Peyer's patch (tissue), 4 donors: ENCODE results near the gene KREMEN1. TPM values are rescaled to one million over a fixed set of nuclear protein-coding genes. Genes with fewer than 3 reads are reported as not detected.
A peak's percentile ranks its signal among the peaks of the same experiment; 100 is the strongest.
"Not testable (repeated sequence)": the region's sequence is repeated elsewhere in the genome, so short reads cannot be mapped to it uniquely, and the experiment has no call there.

ENCODE experiments used
- DNase-seq, 3 donors: peaks; one replicate each; pipeline ENCODE4 v3.0.0-alpha.2; 2017 to 2019
- H3K27ac ChIP-seq, 4 donors: fragments of 200-600 bp; sonication (generic); one replicate each; pipeline ENCODE4 v1.5.1; 2016 to 2019
- H3K27me3 ChIP-seq, 2 donors: fragments of 200-600 bp; sonication (generic); one replicate each; pipeline ENCODE4 v1.5.1; 2019
- H3K36me3 ChIP-seq, 3 donors: fragments of 200-600 bp; sonication (generic); one replicate each; pipeline ENCODE4 v1.5.1; 2016 to 2019
- H3K4me1 ChIP-seq, 4 donors: fragments of 200-600 bp; sonication (generic); one replicate each; pipeline ENCODE4 v1.5.1; 2016 to 2019
- H3K4me3 ChIP-seq, 4 donors: fragments of 200-600 bp; sonication (generic); 1 replicate in 3 of 4; 2 replicates in 1 of 4; pipeline ENCODE4 v1.5.1; 2016 to 2019; ENCODE audit warnings: mild to moderate bottlenecking in 1 of 4
- H3K9me3 ChIP-seq, 4 donors: fragments of 200-600 bp; sonication (generic); one replicate each; pipeline ENCODE4 v1.5.1; 2016 to 2019; ENCODE audit warnings: mild to moderate bottlenecking in 1 of 4
- POLR2A ChIP-seq, 2 donors: fragments of 450-650 bp; IDR thresholded peaks; one replicate each; pipeline ENCODE4 v1.5.1; 2017; ENCODE audit warnings: antibody characterized with exemption in 2 of 2, mild to moderate bottlenecking in 2 of 2, moderate library complexity in 2 of 2
- total RNA-seq, 4 donors: library from RNA; depleted of rRNA; stranded (reverse); fragments of >200 nt; gene quantifications; one replicate each; pipeline ENCODE4 v1.1.0, GENCODE V29; 2016
- TF ChIP-seq, protein P1 (sequence below), 6 experiments: fragments of 450-650 bp in 4 of 6; fragments of 200-600 bp in 2 of 6; sonication (generic) in 1 of 6; IDR thresholded peaks; one replicate each; pipeline ENCODE4 v1.5.1; 2017 to 2019; ENCODE audit warnings: antibody characterized with exemption in 6 of 6, mild to moderate bottlenecking in 3 of 6, moderate library complexity in 1 of 6

The KREMEN1 gene
- total RNA-seq, 4 donors from 2014 or later, result 8.2 to 32.2 (median 16.1) TPM

- peaks cover 0 to 30% (median 0%) of the 10 kb centered on the region in 4 donors for H3K4me1 ChIP-seq
- no peak for DNase-seq
- H3K27ac ChIP-seq, result peak overlapping the region in 1 of 4 donors; percentile 31
- H3K36me3 ChIP-seq, result no peaks in the 10 kb centered on the region
- no peak for TF ChIP-seq POLR2A (IDR thresholded peaks at IDR 0.05)
- TF ChIP-seq, protein P1, sequence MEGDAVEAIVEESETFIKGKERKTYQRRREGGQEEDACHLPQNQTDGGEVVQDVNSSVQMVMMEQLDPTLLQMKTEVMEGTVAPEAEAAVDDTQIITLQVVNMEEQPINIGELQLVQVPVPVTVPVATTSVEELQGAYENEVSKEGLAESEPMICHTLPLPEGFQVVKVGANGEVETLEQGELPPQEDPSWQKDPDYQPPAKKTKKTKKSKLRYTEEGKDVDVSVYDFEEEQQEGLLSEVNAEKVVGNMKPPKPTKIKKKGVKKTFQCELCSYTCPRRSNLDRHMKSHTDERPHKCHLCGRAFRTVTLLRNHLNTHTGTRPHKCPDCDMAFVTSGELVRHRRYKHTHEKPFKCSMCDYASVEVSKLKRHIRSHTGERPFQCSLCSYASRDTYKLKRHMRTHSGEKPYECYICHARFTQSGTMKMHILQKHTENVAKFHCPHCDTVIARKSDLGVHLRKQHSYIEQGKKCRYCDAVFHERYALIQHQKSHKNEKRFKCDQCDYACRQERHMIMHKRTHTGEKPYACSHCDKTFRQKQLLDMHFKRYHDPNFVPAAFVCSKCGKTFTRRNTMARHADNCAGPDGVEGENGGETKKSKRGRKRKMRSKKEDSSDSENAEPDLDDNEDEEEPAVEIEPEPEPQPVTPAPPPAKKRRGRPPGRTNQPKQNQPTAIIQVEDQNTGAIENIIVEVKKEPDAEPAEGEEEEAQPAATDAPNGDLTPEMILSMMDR (IDR thresholded peaks at IDR 0.05), result no peak
- no peaks in the 10 kb centered on the region for H3K9me3 ChIP-seq
- no peak overlapping the region for H3K4me3 ChIP-seq
- no peaks in the 10 kb centered on the region for H3K27me3 ChIP-seq
These were observed 10.2 kb downstream of the KREMEN1 start for GRCh38 chr22:29082826-29083545.

- not testable (repeated sequence) for H3K27me3 ChIP-seq, H3K36me3 ChIP-seq, H3K4me3 ChIP-seq, H3K9me3 ChIP-seq
- Histone ChIP-seq H3K4me1 (peaks cover 0 to 24% (median 0%) of the 10 kb centered on the region in 4 donors), H3K27ac (peak overlapping the region in 2 of 4 donors; percentile 15 to 31)
- peak in 1 of 3 donors; percentile 51 for DNase-seq
These were observed 10.7 kb downstream of the KREMEN1 start for GRCh38 chr22:29083576-29083932.

- no peaks in the 10 kb centered on the region for H3K27me3 ChIP-seq
- no peaks in the 10 kb centered on the region for H3K9me3 ChIP-seq
- H3K4me1 ChIP-seq, result peaks cover 0 to 19% (median 0%) of the 10 kb centered on the region in 4 donors
- H3K36me3 ChIP-seq, result no peaks in the 10 kb centered on the region
- no peak for DNase-seq
- H3K4me3 ChIP-seq, result no peak overlapping the region
- H3K27ac ChIP-seq, result peak overlapping the region in 2 of 4 donors; percentile 15 to 31
- TF ChIP-seq POLR2A (IDR thresholded peaks at IDR 0.05), result no peak
- TF ChIP-seq, protein P1 (IDR thresholded peaks at IDR 0.05), result no peak
These were observed 11.2 kb downstream of the KREMEN1 start for GRCh38 chr22:29083933-29084591.

GRCh38 chr22:29087012-29087411 is 14.2 kb downstream of the KREMEN1 start:
- no peak for DNase-seq
- no peaks in the 10 kb centered on the region for H3K27me3 ChIP-seq
- no peaks in the 10 kb centered on the region for H3K9me3 ChIP-seq
- H3K36me3 ChIP-seq, result no peaks in the 10 kb centered on the region
- no peak overlapping the region for H3K4me3 ChIP-seq
- no peak overlapping the region for H3K27ac ChIP-seq
- TF ChIP-seq POLR2A (IDR thresholded peaks at IDR 0.05), result no peak
- TF ChIP-seq, protein P1 (IDR thresholded peaks at IDR 0.05), result no peak
- peaks cover 0 to 3% (median 0%) of the 10 kb centered on the region in 4 donors for H3K4me1 ChIP-seq

GRCh38 chr22:29088809-29089208 is 16.0 kb downstream of the KREMEN1 start:
- H3K36me3 ChIP-seq, result no peaks in the 10 kb centered on the region
- H3K4me3 ChIP-seq, result no peak overlapping the region
- no peak overlapping the region for H3K27ac ChIP-seq
- TF ChIP-seq POLR2A (IDR thresholded peaks at IDR 0.05), result no peak
- TF ChIP-seq, protein P1 (IDR thresholded peaks at IDR 0.05), result no peak
- no peaks in the 10 kb centered on the region for H3K27me3 ChIP-seq
- H3K4me1 ChIP-seq, result peaks cover 0 to 12% (median 0%) of the 10 kb centered on the region in 4 donors
- no peaks in the 10 kb centered on the region for H3K9me3 ChIP-seq
- DNase-seq, result no peak

DNA sequence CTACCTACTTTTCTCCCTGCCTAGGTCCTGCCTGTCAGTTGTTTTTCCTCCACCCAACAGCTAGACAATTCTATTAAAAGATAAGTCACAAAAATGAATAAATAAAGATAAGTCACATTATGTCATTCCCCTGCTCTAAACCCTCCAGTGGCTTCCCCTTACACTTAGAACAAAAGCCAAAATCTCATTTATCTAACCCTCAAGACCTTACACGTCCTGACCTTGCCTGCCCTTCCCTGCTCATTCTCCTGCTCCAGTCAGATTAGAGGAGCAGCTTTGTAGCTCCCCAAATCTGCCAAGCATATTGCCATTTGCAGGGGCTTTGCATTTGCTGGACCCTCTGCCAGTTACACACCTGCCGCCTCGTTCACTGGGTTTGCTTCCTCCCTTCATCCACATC is 16.7 kb downstream of the KREMEN1 start:
- no peak overlapping the region for H3K4me3 ChIP-seq
- no peak for DNase-seq
- TF ChIP-seq POLR2A (IDR thresholded peaks at IDR 0.05), result no peak
- TF ChIP-seq, protein P1 (IDR thresholded peaks at IDR 0.05), result no peak
- no peaks in the 10 kb centered on the region for H3K27me3 ChIP-seq
- H3K27ac ChIP-seq, result no peak overlapping the region
- no peaks in the 10 kb centered on the region for H3K36me3 ChIP-seq
- peaks cover 0 to 13% (median 0%) of the 10 kb centered on the region in 4 donors for H3K4me1 ChIP-seq
- no peaks in the 10 kb centered on the region for H3K9me3 ChIP-seq
